ENCODE measurements around the gene NVL. TPM values are rescaled to one million over a fixed set of nuclear protein-coding genes. Genes with fewer than 3 reads are reported as not detected.
A peak's percentile ranks its signal among the peaks of the same experiment; 100 is the strongest.

The NVL gene
- total RNA-seq, 1 donor from 2014 or later, result 36.9 TPM

- peaks cover 8% of the 10 kb centered on the region for H3K4me1 Mint-ChIP-seq (ENCODE audit: low read depth, unreplicated experiment)
- peaks cover 5% of the 10 kb centered on the region for H3K27me3 Mint-ChIP-seq (ENCODE audit: unreplicated experiment)
- no peak overlapping the region for H3K4me3 Mint-ChIP-seq (ENCODE audit: unreplicated experiment)
Measured at GRCh38 chr1:224177356-224177999, 152.5 kb downstream of the NVL start.

More at GRCh38 chr1:224177356-224177999, 152.5 kb downstream of the NVL start:
- Mint-ChIP-seq H3K36me3 (ENCODE audit: unreplicated experiment) (no peaks in the 10 kb centered on the region), H3K9me3 (ENCODE audit: unreplicated experiment) (peaks cover 6% of the 10 kb centered on the region), H3K27ac (ENCODE audit: unreplicated experiment) (no peak overlapping the region)
- TF ChIP-seq, protein P1, sequence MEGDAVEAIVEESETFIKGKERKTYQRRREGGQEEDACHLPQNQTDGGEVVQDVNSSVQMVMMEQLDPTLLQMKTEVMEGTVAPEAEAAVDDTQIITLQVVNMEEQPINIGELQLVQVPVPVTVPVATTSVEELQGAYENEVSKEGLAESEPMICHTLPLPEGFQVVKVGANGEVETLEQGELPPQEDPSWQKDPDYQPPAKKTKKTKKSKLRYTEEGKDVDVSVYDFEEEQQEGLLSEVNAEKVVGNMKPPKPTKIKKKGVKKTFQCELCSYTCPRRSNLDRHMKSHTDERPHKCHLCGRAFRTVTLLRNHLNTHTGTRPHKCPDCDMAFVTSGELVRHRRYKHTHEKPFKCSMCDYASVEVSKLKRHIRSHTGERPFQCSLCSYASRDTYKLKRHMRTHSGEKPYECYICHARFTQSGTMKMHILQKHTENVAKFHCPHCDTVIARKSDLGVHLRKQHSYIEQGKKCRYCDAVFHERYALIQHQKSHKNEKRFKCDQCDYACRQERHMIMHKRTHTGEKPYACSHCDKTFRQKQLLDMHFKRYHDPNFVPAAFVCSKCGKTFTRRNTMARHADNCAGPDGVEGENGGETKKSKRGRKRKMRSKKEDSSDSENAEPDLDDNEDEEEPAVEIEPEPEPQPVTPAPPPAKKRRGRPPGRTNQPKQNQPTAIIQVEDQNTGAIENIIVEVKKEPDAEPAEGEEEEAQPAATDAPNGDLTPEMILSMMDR (IDR thresholded peaks at IDR 0.05; ENCODE audit: partially characterized antibody, unreplicated experiment), result no peak
- no peak for DNase-seq

Small RNAs within 50 kb of the gene (microRNA-seq; reads per million reads assigned to microRNA genes)
- gene MIR320B2 (ENCODE audit: unreplicated experiment), result 7.2 reads per million, percentile 40 among the genes with 10 or more reads in this experiment

Other genes starting within 250 kb of the NVL start
- 29.4 TPM for gene FBXO28, start 216.1 kb downstream of the NVL start, total RNA-seq (ENCODE audit: unreplicated experiment)
- 60.0 TPM for gene DEGS1, start 146.9 kb downstream of the NVL start, total RNA-seq (ENCODE audit: unreplicated experiment)
- 85.5 TPM for gene CNIH4, start 26.7 kb upstream of the NVL start, total RNA-seq (ENCODE audit: unreplicated experiment)
- gene WDR26, start 104.6 kb upstream of the NVL start, total RNA-seq (ENCODE audit: unreplicated experiment), result 110 TPM